ENCODE measurements around the gene TOB1.

Gene TOB1, protein sequence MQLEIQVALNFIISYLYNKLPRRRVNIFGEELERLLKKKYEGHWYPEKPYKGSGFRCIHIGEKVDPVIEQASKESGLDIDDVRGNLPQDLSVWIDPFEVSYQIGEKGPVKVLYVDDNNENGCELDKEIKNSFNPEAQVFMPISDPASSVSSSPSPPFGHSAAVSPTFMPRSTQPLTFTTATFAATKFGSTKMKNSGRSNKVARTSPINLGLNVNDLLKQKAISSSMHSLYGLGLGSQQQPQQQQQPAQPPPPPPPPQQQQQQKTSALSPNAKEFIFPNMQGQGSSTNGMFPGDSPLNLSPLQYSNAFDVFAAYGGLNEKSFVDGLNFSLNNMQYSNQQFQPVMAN

DNA sequence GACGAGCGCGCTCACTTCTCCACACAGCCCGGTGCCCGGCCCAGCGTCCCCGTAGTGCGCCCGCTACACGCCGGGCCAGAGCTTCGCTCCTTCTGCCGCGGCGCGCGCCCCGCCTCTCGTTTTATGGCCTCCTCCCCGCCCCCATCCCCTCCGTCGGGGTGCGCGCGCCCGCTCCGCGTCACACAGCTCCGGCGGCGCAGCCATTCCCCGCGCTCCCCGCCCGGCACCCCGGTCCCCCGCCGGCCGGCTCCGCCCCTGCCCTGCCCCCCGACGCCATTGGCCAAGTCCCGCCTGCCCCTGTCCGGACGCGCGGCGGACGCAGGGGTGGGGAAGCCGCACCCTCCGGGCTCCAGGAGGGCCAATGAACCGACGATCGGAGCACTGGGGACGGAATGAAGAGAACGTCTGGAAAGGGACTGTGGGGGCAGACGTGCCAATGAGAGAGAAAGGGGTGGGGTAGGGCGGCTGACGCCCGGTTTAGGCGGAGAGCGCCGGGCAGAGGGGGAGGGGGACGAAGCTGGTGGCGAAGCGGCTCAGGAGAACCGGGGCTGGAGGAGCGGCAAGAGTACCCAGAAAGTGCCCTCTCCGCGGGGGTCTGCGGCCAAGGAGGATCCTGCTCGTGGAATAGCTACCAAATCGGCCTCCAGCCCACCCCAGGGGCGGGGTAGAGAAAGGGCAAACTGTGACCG is at the start of gene TOB1:
TOB1 (minus strand) TSS at position 94 of the 689 bp plus-strand sequence. CDS start 2,337 bp downstream, outside the sequence.
- DNase-seq, result peak; percentile 98
- in situ Hi-C loops (cut with HindIII; ENCODE audit: low pct_ligation_motif_present, low pct_unique_long_range_greater_than_20kb, low sequenced_read_pairs), result no loop called here

DNA sequence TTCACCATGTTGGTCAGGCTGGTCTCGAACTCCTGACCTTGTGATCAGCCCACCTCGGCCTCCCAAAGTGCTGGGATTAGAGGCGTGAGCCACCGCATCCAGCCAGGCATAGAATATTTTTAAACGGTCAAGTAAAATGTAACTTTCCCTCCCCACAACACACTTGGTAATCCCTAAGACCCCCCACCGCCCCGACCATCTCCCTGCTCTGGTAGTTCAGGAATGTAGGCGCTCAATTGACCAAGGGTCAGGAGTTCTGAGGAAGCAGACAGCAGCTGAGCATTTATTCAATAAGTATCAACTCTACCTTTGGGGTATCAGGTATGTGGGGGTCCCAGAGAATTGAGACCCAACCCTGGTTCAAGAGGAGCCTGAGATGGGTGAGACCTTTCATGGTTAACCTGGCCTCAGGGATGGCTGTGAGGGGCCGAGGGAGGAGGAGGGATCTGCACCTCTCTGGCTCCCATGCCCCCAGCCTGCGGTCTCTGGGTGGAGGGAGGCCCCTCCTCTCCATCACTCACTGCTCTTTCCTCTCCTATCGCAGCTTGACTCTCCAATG is 48.4 kb upstream of the TOB1 start:
- in situ Hi-C loops (cut with HindIII; ENCODE audit: low pct_ligation_motif_present, low pct_unique_long_range_greater_than_20kb, low sequenced_read_pairs), result no loop called here
- no peak for DNase-seq

DNA sequence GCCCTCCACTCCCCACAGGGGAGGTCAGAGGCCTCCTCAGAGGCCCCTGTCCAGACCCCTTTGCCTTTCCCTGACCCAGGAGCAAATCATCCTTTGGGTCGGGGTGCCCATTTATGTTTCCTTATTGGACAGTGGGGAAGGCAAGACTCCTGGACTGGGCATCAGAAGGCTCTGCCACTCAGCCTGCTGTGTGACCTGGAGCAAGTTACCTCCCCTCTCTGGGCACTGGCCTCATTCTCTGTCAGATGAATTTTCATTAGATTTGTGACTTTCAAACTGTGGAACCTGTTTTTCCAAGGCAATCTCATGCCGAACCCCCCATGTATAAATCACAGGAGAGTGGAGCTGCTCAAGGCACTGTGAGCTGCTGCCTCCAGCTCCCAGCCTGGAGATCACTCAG is 47.0 kb upstream of the TOB1 start:
- in situ Hi-C loops (cut with HindIII; ENCODE audit: low pct_ligation_motif_present, low pct_unique_long_range_greater_than_20kb, low sequenced_read_pairs), result no loop called here
- no peak for DNase-seq

DNA sequence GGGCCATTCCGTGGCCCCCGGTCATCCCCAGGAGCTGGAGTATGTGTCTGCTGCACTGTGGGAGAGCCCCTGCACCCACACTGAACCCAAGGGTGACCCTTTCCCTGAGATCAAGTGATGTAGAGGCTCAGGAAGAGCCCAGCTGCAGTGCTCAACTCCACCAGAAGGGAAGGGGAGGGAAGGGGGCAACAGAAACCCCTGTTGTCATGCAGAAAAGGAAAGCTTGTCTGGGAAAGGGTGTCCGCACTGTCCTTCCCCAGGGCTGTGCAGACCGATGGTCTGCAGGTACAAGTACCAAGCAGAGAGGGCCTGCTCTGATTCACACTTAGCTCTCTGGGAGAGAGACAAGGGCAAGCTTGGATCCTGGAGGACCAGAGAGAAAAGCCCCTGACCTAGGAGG is 45.7 kb upstream of the TOB1 start:
- no peak for DNase-seq
- in situ Hi-C loops (cut with HindIII; ENCODE audit: low pct_ligation_motif_present, low pct_unique_long_range_greater_than_20kb, low sequenced_read_pairs), result no loop called here

DNA sequence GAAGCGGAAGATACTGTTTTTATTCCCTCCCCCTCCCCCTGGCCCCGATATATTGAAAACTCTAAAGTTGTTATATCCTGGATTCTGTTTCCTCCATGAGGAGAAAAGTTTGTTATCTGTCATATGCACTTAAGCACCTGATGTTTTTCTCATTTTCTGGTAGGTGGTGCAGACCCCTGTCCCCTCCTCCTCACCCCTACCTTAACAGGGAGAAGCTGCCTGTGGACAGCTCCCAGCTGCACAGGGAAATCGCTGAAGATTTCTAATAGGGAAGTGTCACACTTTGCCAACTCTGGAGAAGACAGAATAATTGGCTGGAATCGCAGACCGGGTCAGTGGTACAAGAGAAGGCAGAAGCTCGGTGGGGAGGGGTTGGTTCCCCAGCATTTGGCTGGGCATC is 45.3 kb upstream of the TOB1 start:
- no peak for DNase-seq
- in situ Hi-C loops (cut with HindIII; ENCODE audit: low pct_ligation_motif_present, low pct_unique_long_range_greater_than_20kb, low sequenced_read_pairs), result no loop called here

DNA sequence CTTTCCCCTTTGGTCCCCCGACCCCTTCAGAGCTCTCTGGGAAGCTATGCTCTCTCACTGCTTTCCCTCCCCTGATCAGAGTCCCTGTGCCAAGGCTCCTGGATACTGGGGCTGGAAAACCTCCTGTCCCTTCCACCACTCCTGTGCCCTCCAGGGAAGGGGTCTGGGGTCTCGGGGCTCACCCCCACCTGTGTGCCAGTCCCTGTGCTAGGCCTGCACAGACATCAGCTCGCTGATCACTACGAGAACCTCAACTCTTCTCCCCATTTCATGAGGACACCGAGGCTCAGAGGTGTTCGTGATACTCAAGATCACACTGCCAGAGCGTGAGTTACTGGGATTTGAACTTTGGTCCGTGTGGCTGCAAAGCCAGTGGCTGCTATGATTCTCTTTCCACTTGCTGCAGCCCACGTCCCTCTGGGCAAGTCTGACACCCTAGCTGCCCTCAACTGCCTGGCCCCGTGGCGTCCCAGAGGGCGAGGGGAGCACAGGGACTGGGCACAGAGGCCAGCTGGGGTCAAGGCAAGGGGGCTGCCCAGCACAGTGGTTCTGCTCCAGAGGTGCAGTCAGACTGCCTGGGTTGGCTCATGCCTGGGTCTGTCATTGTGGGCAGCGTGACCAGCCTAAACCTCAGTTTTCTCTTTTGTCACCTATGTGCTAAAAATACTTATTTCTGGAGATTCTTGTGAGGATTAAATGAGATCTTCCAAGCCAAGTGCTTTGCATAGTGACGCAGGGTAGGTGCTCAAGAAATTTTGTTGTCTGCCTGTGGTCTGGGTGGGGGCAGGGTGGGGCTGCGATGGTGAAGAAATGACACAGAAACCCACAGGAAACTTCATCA is 43.8 kb upstream of the TOB1 start:
- DNase-seq, result no peak
- in situ Hi-C loops (cut with HindIII; ENCODE audit: low pct_ligation_motif_present, low pct_unique_long_range_greater_than_20kb, low sequenced_read_pairs), result no loop called here

DNA sequence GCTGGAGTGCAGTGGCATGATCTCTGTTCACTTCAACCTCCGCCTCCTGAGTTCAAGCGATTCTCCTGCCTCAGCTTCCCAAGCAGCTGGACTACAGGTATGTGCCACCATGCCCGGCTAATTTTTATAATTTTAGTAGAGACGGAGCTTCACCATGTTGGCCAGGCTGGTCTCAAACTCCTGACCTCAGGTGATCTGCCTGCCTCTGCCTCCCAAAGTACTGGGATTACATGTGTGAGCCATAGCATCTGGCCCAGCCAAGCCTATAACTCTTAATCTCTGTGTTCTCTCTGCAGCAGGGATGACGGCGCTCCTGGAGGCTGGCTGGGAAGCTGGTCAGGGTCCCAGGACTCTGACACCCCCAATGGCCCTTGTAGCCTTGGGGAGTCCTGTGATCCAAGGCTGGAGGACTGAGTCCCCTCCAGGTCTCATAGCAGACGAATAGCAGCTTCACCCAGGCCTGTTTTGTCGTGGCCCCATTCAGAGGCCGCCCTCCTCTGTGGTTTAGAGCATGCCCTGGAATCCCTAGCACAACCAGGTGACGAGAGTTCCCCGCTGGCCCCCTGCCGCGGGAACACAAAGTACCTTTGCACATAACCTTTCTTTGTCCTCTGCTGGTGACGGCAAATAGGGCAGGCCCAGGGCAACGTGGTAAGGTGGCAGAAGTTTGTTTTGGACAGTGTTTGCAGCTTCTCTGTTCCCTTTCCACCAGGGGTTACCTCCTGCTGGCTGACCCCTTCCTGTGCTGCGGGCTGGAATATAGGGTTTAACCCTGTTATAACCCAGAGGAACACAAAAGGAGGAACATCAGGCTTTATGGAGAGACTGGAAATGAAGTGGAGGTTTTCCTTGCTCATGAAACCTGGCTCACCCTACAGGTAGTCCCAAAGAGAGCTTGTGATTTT is 43.0 kb upstream of the TOB1 start:
- in situ Hi-C loops (cut with HindIII; ENCODE audit: low pct_ligation_motif_present, low pct_unique_long_range_greater_than_20kb, low sequenced_read_pairs), result no loop called here

DNA sequence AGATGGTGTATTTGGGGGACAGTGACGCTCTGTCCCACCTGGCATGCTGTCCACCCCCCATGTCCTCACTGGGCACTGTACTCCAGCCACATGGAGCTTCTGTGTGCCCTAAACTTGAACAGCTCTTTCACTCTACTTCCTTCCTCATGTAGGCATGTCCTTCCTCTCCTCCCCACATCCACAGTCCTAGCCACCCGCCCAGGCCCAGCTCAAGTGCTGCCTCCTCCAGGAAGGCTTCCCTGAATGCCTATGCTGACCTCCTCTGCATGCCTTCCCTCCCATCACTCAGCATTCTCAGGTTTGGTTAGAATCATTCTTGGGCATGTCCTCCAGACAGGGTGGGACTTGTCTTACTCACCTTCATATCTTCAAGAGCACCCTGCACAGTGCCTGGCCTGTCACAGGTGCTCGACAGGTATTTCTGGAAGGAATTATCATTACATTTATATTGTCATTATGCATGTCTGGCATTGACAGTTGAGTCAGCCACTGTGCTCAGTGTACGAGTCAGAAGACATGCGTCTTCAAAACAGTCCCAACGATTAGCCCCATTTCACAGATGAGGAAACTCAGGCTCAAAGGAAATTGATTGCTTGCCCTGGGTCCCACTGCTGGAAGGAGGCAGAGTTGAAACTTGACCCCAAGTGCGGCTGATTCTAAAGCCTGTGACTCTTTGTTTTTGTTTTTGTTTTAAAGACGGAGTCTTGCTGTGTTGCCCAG is 42.1 kb upstream of the TOB1 start:
- no peak for DNase-seq
- in situ Hi-C loops (cut with HindIII; ENCODE audit: low pct_ligation_motif_present, low pct_unique_long_range_greater_than_20kb, low sequenced_read_pairs), result no loop called here

More for the DNA sequence above, 43.0 kb upstream of the TOB1 start:
- no peak for DNase-seq

DNA sequence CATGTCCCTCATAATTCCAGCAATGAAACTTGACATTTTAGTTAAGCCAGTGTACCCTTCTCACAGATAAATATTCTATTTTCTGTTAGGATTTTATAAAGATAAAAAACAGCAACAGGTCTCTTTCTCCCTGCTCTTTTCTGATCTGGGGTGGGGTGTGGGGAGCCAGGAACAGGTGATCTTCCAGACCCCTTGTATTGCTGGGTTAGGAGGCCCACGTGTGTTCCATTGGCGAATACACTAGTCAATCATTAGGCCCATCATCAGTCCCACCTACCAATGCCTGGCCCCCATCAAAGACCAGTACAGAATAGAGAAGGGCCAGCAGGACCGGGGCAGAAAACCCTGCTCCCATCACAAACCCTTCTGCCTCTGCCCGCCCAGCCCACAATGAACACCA is 40.3 kb upstream of the TOB1 start:
- DNase-seq, result no peak
- in situ Hi-C loops (cut with HindIII; ENCODE audit: low pct_ligation_motif_present, low pct_unique_long_range_greater_than_20kb, low sequenced_read_pairs), result no loop called here

DNA sequence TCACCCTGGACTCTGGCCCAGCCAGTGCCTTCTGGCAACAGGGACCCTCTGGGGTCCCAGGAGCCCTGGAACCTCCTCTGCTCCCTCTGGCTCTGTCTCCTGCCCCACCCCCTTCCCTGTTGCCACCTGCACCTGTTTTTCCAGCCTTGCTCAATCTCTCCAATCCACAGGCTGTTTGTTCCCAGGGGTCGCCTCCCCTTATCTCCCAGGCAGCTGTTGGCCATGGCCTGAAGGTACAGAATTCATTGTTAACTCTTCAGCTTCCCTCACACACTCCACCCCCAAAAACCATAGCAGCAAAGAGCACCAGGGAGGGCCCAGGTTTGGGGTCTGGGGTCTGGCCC is 39.3 kb upstream of the TOB1 start:
- in situ Hi-C loops (cut with HindIII; ENCODE audit: low pct_ligation_motif_present, low pct_unique_long_range_greater_than_20kb, low sequenced_read_pairs), result no loop called here
- no peak for DNase-seq

DNA sequence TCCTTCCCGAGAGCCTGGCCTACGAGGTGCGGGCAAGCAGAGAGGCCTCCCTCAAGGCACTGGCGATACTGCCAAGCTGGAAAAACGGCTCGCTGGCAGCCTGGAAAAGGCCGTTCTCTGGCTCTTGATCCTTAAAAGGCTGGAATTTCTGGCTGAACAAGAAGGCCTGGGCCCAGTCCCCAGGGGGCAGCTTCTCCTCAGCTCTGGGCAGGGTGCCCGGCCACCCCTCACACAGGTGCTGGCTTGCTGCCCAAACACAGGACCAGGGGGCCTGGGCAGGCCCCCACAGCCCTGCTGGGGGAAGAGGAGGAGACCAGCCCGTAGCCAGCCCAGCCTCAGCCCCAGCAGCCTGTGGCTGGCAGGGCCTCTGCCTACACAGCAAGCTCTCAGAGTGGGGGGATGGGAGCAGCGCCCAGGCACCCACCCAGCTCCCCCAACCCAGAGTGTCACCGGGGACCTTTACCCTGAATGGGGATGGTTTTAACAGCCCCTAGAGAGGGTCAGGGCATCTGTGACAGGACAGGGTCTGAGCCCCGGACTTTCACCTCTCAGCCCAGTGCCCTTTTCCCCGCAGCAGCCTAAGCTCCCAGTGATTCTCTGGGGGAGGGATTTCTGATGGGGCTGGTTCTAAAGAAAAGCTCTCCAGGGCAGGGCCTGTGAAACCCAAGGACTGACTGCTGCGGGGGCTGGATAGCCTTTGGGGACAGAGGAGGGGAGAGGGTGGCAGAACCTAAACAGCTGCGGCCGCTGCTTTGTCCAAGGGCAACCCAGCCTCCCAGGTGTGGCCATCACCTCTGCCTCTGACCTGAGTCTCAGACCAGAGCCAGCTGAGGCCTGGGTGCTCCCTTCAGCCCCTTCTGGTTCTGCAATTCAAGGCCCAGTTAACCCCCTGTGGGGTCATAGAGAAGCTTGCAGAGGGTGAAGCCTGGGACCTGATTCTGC is 38.6 kb upstream of the TOB1 start:
- no peak for DNase-seq
- in situ Hi-C loops (cut with HindIII; ENCODE audit: low pct_ligation_motif_present, low pct_unique_long_range_greater_than_20kb, low sequenced_read_pairs), result no loop called here

DNA sequence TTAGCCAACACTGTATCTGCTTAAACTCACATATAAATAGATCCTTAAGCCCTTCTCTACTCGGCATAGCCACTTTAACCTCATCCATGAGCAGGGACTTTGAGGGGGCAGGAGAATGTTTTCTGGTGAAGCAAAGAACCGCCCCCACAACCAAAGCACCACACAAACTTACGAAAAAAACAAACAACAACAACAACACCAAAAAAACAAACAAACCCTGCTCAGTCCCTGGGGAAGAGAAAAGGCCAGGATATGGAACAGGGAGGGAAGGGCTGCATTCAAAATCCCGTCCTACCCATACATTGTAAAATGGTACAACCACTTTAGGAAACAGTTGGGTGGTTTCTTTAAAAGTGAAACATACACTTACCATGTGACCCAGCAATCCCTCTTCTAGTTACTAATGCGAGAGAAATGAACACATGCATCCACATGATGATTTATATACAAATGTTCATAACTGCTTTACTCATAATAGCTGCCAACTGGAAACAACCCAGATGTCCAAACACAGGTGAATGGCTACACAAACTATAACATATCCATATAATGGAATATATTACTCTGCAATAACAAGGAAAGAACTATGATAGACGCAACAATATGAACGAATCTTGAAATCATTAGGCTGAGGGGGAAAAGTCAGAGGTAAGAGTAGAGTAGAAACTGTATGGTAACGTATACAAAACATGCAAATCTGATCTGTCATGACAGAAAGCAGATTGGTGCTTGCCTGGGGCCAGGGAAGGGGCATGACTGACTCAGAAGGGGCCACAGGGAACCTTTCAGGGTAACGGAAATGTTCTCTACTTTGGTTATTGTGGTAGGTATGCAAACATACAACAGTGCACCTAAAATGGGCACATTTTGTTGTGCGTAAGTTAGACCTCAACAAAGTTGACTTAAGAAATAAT is 37.7 kb upstream of the TOB1 start:
- in situ Hi-C loops (cut with HindIII; ENCODE audit: low pct_ligation_motif_present, low pct_unique_long_range_greater_than_20kb, low sequenced_read_pairs), result no loop called here
- DNase-seq, result no peak

DNA sequence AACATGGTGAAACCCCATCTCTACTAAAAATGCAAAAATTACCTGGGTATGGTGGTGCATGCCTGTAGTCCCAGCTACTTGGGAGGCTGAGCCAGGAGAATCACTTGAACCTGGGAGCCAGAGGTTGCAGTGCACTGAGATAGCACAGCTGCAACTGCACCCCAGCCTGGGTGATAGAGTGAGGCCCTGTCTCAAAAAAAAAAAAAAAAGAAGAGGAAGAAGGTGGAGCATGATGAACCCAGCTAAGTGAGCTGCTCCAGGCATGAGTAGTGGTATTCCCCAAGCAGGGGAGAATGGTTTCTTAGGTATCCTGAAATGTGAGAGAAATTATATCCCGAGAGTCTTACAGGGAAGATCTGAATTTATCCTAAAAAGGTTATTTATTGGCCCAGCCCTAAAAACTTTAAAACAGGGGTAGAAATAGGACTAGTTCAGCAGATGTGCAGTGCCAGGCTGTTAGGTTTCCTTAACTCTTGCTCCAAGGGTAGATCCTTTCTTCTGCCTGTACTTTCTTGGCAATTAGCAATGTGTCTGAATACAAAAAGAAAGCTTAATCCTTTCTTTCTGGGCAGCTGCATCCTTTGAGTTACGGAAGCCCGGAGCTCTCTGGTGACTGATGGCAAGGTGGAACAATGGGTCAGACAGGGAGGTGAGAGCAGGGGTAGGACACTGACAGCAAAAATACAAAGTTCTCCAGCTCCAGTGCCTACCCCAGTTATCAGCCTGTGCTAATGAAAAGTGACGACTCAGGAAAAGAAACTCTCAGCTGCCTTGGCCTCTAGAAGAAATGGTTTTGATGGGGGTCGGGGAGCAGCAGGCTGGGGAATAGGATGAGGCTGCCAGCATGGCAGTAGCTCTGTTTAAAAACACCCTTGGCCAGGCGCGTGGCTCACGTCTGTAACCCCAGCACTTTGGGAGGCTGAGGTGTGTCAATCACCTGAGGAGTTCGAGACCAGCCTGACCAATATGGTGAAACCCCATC is 36.5 kb upstream of the TOB1 start:
- in situ Hi-C loops (cut with HindIII; ENCODE audit: low pct_ligation_motif_present, low pct_unique_long_range_greater_than_20kb, low sequenced_read_pairs), result no loop called here
- DNase-seq, result no peak

DNA sequence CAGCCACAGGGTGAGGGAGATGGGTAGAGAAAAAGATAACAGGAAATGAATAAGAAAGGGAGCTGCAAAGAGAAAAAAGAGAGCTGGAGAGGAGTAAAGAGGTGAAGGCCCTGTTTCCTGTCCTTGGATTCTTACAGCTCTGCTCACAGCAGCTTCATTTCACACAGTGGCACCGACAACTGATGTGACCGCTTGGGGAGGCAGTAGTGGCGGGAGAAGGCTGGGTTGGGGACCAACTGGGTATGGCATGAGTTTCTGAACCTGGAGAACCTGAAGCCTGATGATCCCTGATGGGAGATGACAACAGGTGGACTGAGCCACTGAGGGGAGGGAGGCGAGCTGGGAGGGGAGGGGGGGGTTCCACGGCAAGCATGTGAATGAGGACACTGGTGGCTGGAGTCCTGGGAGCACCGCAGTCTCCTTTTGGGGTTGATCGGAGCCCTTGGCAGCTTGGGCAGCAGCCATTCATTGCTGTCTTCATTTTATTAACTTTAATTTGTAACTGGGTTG is 34.3 kb upstream of the TOB1 start:
- in situ Hi-C loops (cut with HindIII; ENCODE audit: low pct_ligation_motif_present, low pct_unique_long_range_greater_than_20kb, low sequenced_read_pairs), result no loop called here
- DNase-seq, result no peak

All from ACHN (cell line).